ENCODE measurements around the gene MMP7.

Gene MMP7

DNA sequence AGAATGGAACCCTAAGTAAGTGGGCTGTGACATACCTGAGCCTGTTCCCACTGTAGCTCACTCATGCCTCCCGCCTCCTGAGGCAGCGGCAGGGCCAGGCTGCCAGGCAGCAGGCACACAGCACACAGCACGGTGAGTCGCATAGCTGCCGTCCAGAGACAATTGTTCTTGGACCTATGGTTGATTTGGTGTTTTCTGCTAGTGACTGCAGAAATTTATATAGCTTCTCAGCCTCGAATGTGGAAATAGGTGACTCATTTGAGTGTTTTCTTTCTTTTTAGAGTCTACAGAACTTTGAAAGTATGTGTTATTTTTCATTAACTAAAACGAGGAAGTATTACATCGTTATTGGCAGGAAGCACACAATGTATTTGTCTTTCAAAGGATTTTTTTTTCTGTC, at the start of gene MMP7:
Gene MMP7, minus strand, starts transcription at position 190 of the 400 bp plus-strand sequence. Its CDS starts 47 bp downstream, at position 143.
- DNase-seq: no peak

- no peak for DNase-seq
These were observed 47.2 kb upstream of the MMP7 start for GRCh38 chr11:102577723-102578122.

GRCh38 chr11:102577182-102577581, 46.6 kb upstream of the MMP7 start:
- no peak for DNase-seq

DNA sequence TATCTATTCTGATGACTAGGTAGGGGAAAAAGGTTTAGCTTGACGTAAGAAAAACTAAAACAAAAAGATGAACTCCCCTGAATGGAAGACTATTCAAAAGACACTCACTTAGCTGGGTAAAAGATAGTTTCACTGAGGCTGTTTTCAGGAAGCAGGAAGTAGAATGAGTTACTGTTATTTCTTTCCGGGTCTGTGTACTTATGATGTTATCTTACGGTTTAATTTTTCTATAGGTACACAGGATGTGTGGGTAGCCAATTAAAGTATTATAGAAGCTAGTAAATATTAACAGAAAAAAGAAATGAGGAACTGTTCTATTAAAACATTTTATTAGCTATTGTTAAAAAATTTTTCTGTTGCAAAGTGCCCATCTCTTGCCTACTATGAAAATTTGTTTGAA, 45.8 kb upstream of the MMP7 start:
- no peak for DNase-seq

DNA sequence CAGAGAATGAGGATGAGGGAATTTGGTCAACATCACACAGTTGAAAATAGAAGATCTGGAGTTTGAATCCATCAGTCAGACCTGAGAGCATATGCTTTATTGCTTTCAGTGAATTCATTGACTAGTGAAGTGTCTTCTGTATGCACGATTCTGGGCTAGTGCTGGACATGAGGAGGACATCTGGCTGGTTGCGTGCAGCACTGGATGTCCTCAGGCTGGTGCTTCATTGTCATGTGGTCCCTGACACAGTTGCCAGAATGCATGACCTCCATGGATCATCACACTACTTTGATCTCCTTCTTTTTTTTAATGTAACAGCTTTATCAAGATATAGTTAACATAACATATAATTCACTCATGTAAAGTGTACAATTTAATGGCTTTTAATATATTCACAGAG, 44.5 kb upstream of the MMP7 start:
- DNase-seq: no peak

- no peak for DNase-seq
These were observed 43.3 kb upstream of the MMP7 start for GRCh38 chr11:102573851-102574250.

- no peak for DNase-seq
These were observed 42.1 kb upstream of the MMP7 start for GRCh38 chr11:102572554-102573220.

GRCh38 chr11:102568851-102569250, 38.3 kb upstream of the MMP7 start:
- no peak for DNase-seq

GRCh38 chr11:102566112-102566511, 35.6 kb upstream of the MMP7 start:
- no peak for DNase-seq

GRCh38 chr11:102564110-102564509, 33.6 kb upstream of the MMP7 start:
- DNase-seq: no peak

- DNase-seq: no peak
These were observed 31.1 kb upstream of the MMP7 start for GRCh38 chr11:102561636-102562035.

- DNase-seq: no peak
These were observed 30.0 kb upstream of the MMP7 start for GRCh38 chr11:102560555-102561011.

DNA sequence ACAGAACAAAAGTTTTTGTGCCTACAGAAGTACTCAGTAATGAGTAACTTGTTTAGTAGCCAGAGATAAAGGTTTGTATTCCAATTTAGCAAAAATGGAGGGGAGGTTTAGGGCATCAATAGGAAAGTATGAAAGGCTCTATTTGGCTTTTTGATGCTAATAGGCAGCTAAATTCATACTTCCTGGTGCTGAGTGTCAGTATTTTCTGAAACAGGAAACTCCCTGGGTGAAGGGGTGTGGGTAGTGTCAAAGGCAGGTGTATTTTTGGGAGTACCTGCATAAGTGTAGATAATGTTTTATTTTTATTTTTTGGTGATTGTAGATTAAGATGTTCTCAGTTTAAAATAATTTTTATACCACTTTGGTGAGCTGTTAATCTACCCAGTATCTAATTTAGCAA, 29.3 kb upstream of the MMP7 start:
- no peak for DNase-seq

DNA sequence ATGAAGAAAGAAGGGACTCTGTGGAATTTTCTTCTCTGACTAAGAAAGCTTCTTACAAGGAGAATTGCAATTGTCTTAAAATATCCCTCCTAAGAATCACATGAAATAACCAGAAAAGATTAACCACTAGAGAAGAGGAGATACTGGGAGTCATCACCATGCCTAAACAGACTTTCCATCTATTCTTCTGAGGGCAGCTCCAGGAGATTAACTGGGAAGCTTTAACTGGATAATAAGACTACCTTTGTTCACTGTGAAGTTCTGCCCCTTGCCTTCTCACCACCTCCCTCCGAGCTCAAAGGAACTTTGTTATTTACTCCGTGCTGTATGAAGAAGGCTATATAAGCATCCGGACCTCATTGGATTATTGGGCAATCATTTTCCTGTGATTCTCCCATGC, 24.5 kb upstream of the MMP7 start:
- DNase-seq: no peak

DNA sequence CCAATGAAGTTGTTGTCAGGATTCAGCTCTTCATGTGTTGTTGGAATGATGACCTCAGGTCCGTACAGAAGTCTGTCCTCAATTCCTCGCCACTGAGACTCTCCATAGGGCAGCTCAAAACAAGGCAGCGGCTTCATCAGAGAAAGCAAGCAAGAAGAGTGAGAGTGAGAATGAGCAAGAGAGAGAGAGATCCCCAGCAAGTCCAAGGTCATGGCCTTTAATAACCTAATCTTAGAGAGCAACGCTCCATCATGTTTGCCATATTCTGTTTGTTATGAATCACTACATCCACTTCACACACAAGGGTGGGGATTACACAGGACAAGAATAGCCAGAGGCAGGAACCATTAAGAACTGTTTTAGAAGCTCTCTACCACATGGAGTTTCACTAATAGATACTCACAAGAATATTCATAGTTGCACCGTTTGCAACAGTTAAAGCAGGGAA, 23.3 kb upstream of the MMP7 start:
- no peak for DNase-seq

DNA sequence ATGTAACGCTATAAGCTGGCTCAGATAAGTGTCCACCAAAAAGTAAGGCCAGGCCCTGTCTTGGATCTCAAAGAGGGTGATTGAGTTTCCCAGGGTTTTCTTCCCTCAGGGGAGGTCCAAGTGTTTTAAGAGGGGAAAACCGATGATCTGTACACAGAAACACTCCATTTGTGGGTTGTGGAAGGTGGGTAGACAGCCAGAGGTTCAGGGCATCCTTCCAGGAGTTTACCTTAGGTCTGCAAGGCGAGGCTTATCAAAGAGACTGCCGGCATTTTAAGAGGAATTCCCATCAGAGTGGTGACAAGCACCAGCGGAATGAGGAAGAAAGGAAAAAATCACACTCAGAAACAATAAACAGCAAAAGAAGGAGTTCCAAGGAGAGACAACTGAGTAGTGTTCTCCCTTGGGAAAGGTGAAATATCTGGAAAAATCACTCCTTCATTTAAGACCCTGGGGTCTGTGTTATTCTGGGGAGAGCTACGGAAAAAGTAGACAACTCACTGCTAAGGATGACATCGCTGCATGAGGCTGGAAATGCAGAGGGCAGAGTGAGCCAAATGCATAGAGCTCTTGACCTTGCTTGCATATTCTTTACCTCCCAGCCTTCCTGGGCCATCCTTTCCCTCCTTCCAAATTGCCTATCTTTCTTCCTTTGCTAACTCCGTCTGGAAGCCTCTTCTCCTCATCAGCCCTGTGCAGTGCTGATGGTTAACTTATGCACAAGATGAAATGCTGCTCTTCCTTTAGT, 22.1 kb upstream of the MMP7 start:
- DNase-seq: no peak

GRCh38 chr11:102552020-102552419, 21.5 kb upstream of the MMP7 start:
- DNase-seq: no peak

- DNase-seq: no peak
These were observed 20.7 kb upstream of the MMP7 start for GRCh38 chr11:102551169-102551781.

GRCh38 chr11:102546923-102547471, 16.4 kb upstream of the MMP7 start:
- no peak for DNase-seq

GRCh38 chr11:102546427-102546826, 15.9 kb upstream of the MMP7 start:
- no peak for DNase-seq

DNA sequence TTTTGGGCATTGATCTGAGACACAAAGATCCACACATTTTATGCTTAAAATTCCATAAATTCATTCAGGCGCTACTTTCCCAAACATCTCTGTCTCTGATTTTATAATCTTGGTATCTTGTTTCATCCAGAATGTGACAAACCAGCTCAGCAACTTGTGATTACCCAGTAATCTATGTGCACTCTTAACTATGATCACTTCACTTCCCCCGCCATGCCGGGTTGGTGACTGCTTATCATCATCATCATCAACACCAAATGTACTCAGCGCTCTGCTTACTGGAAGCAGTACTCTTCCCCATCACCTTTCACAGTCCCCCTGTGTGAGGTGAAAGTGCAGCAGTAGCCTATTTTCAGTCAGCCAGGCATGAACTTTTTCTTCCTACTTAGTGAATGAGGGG, 15.2 kb upstream of the MMP7 start:
- no peak for DNase-seq

DNA sequence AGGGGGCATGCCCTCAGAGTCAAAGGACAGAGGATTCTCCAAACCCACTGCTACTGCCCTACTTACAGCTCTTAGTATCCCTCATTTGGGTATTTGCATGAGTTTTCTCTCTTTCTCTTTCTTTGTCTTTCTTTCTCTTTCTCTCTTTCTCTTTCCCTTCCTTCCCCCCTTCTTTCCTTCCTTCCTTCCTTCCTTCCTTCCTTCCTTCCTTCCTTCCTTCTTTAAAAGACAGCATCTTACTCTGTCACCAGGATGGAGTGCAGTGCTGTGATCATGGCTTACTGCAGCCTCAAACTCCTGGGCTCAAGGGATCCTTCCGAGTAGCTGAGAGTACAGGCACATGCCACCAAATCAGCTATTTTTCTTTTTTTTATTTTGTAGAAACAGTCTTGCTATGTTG, 14.0 kb upstream of the MMP7 start:
- DNase-seq: no peak

DNA sequence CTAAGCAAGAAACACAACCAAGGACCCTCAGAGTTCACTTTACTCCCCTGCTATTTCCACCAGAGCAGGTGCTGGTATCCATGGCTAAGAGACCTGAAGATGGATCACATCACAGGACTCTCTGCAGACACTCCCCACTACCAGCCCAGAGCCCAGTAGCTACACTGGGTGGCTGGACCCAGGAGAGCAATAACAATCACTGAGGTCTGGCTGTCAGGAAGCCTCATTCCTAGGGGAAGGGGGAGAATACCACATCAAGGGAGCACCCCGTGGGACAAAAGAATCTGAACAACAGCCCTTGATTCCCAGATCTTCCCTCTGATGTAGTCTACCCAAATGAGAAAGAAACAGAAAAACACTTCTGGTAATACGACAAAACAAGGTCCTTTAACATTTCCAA, 9.0 kb upstream of the MMP7 start:
- no peak for DNase-seq

- no peak for DNase-seq
These were observed 8.4 kb upstream of the MMP7 start for GRCh38 chr11:102538932-102539331.
